ENCODE measurements around the gene AGTRAP. TPM values are rescaled to one million over a fixed set of nuclear protein-coding genes. Genes with fewer than 3 reads are reported as not detected.

AGTRAP gene
- total RNA-seq, 1 donor from 2014 or later = 49.4 TPM

- no peak for DNase-seq (ENCODE audit: extremely low spot score in 2 of 2)
- peak overlapping the region; percentile 27 to 39 for H3K4me3 ChIP-seq
- H3K27ac ChIP-seq = peak overlapping the region; percentile 54
- TF ChIP-seq POLR2AphosphoS5 (IDR thresholded peaks at IDR 0.05; ENCODE audit: insufficient read depth in 1 of 2, low read depth in 1 of 2) (peak in 1 of 2 donors; percentile 64), POLR2A (IDR thresholded peaks at IDR 0.05) (no peak), CTCF (IDR thresholded peaks at IDR 0.05) (peak; percentile 35 to 80 (median 55))
- peaks cover 60% of the 10 kb centered on the region for H3K4me1 ChIP-seq
- no peaks in the 10 kb centered on the region for H3K36me3 ChIP-seq
- no peaks in the 10 kb centered on the region for H3K27me3 ChIP-seq
- no peaks in the 10 kb centered on the region for H3K9me3 ChIP-seq
- intact Hi-C loops (cut with DNase I) = no loop called here
Observed at GRCh38 chr1:11784993-11785769, 49.2 kb downstream of the AGTRAP start.

GRCh38 chr1:11786168-11786567 is 50.2 kb downstream of the AGTRAP start:
- intact Hi-C loops (cut with DNase I) = no loop called here
- no peaks in the 10 kb centered on the region for H3K36me3 ChIP-seq
- no peaks in the 10 kb centered on the region for H3K27me3 ChIP-seq
- H3K4me3 ChIP-seq = no peak overlapping the region
- TF ChIP-seq POLR2A (IDR thresholded peaks at IDR 0.05) = no peak
- TF ChIP-seq POLR2AphosphoS5 (IDR thresholded peaks at IDR 0.05; ENCODE audit: insufficient read depth in 1 of 2, low read depth in 1 of 2) = no peak
- TF ChIP-seq CTCF (IDR thresholded peaks at IDR 0.05) = no peak
- DNase-seq (ENCODE audit: extremely low spot score in 2 of 2) = no peak
- peaks cover 70% of the 10 kb centered on the region for H3K4me1 ChIP-seq
- H3K9me3 ChIP-seq = no peaks in the 10 kb centered on the region
- H3K27ac ChIP-seq = peak overlapping the region; percentile 99

GRCh38 chr1:11787251-11787803 is 51.4 kb downstream of the AGTRAP start:
- intact Hi-C loops (cut with DNase I) = no loop called here
- DNase-seq (ENCODE audit: extremely low spot score in 2 of 2) = no peak
- Histone ChIP-seq H3K36me3 (peaks cover 0 to 5% of the 10 kb centered on the region in 2 donors), H3K4me1 (peaks cover 80% of the 10 kb centered on the region), H3K4me3 (peak overlapping the region in 1 of 2 donors; percentile 27), H3K27ac (peak overlapping the region; percentile 99), H3K27me3 (no peaks in the 10 kb centered on the region), H3K9me3 (no peaks in the 10 kb centered on the region)
- TF ChIP-seq POLR2A (IDR thresholded peaks at IDR 0.05) = no peak
- peak; percentile 59 to 68 for TF ChIP-seq POLR2AphosphoS5 (IDR thresholded peaks at IDR 0.05; ENCODE audit: insufficient read depth in 1 of 2, low read depth in 1 of 2)
- TF ChIP-seq CTCF (IDR thresholded peaks at IDR 0.05) = no peak

- TF ChIP-seq CTCF (IDR thresholded peaks at IDR 0.05) (no peak), POLR2AphosphoS5 (IDR thresholded peaks at IDR 0.05; ENCODE audit: insufficient read depth in 1 of 2, low read depth in 1 of 2) (peak in 1 of 2 donors; percentile 43)
- DNase-seq (ENCODE audit: extremely low spot score in 2 of 2) = no peak
Observed at GRCh38 chr1:11787804-11788436, 52.0 kb downstream of the AGTRAP start.

More at GRCh38 chr1:11787804-11788436, 52.0 kb downstream of the AGTRAP start:
- H3K27ac ChIP-seq = peak overlapping the region; percentile 99
- no peak overlapping the region for H3K4me3 ChIP-seq
- peaks cover 80% of the 10 kb centered on the region for H3K4me1 ChIP-seq
- no peaks in the 10 kb centered on the region for H3K9me3 ChIP-seq
- intact Hi-C loops (cut with DNase I) = no loop called here
- no peaks in the 10 kb centered on the region for H3K27me3 ChIP-seq
- peaks cover 0 to 6% of the 10 kb centered on the region in 2 donors for H3K36me3 ChIP-seq
